SK-N-MC (cell line): ENCODE data around the gene COL6A5.

Experiments used
- EZH2 ChIP-seq: fragments of 200-600 bp; sonication (generic); IDR thresholded peaks from one replicate; pipeline ENCODE4 v1.6.1; 2017; ENCODE audit warnings: antibody characterized with exemption
- POLR2AphosphoS5 ChIP-seq: IDR thresholded peaks from 2 replicates; pipeline ENCODE4 v1.6.1; 2012; ENCODE audit warnings: mild to moderate bottlenecking, low read depth, low read length, borderline replicate concordance

GRCh38 chr3:130506031-130506430, 160.6 kb downstream of the COL6A5 start:
- no peak for TF ChIP-seq EZH2
- TF ChIP-seq POLR2AphosphoS5: no peak
